ENCODE results near the gene PNP. TPM values are rescaled to one million over a fixed set of nuclear protein-coding genes. Genes with fewer than 3 reads are reported as not detected.

The PNP gene
- 149 TPM in 2 replicates for total RNA-seq

DNA sequence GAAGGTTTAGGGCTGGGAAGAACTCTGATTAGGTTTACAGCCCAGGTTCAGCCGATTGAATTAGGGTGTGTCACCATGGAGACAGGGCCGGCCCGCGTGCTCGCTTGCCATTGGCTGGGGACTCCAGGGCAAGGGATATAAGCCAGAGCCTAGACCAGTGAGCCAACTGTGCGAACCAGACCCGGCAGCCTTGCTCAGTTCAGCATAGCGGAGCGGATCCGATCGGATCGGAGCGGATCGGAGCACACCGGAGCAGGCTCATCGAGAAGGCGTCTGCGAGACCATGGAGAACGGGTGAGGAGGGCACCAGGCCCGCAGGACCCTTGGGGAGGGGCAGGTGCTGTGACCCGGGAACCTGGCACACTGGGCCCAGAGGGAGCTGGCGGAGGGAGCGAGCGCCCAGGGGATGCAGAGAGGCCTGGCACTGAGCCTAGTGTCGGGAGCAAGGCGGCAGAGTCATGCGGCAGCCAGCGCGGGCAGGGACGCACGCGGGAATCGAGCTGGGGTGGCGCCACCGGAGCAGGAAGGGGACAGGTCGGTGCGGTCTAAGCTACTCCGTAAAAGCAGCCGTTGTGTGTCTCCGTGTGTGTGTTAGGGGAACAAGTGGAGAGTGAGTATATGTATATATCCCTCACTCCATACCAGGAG lies at the start of gene PNP:
Gene PNP (plus strand): TSS at position 165 of the 648 bp plus-strand sequence. CDS start 119 bp downstream, at position 284.
- intact Hi-C loops (cut with micrococcal nuclease): loop anchor here (1.0 to 5.0 kb wide), 7 partner anchors 8 to 144 kb away; partner anchors contain the start of genes APEX1, OSGEP, PARP2 and PIP4P1
- Mint-ChIP-seq H3K9me3 (no peaks in the 10 kb centered on the region), H3K4me1 (ENCODE audit: low read depth) (peaks cover 40% of the 10 kb centered on the region), H3K27me3 (ENCODE audit: insufficient read depth) (peaks cover 3% of the 10 kb centered on the region), H3K4me3 (peak within 1 kb of the TSS; percentile 95), H3K36me3 (ENCODE audit: low read depth) (peaks cover 30% of the 10 kb centered on the region), H3K27ac (peak within 1 kb of the TSS; percentile 96)
- DNase-seq (ENCODE audit: low spot score): peak; percentile 85

DNA sequence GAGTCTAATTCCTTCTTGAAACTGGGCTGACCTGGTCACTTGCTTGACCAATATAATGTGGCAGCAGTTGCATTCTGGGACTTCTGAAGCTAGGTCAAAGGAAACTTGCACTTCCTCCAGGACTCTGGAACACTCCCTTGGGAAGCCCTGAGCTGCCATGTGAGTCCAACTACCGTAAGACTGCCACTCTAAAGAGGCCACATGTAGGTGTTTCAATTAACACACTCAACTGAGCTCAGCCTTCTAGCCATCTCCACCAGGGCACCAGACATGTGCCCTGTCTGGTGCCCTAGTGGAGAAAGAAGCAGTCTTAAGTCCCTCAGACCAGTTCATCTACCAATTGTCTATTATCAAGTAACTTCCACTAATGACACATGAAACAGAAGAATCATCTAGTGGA lies 49.8 kb upstream of the PNP start:
- intact Hi-C loops (cut with micrococcal nuclease): no loop called here
- H3K27me3 Mint-ChIP-seq (ENCODE audit: insufficient read depth): peaks cover 2% of the 10 kb centered on the region
- H3K4me3 Mint-ChIP-seq: no peak overlapping the region
- H3K36me3 Mint-ChIP-seq (ENCODE audit: low read depth): no peaks in the 10 kb centered on the region
- DNase-seq (ENCODE audit: low spot score): no peak
- H3K27ac Mint-ChIP-seq: no peak overlapping the region
- peaks cover 7% of the 10 kb centered on the region for H3K4me1 Mint-ChIP-seq (ENCODE audit: low read depth)
- no peaks in the 10 kb centered on the region for H3K9me3 Mint-ChIP-seq

DNA sequence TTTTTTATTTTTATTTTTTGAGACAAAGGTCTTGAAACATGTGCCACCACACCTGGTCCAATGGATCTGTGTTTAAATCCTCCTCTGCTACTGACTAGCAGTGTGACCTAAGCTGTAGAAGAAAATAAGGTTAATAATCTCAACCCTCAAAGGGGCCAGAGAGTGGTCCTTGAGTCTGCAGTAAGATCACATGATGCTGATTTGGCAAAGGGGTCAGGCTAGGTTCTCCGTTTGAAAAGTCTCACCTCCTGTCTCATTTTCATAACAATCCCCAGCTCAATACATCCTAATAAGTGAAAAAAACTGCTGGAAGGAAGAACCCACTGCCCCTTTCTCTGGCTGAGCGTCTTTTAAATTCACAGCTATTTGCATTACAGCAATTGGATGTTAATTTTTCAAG lies 47.9 kb upstream of the PNP start:
- H3K9me3 Mint-ChIP-seq: no peaks in the 10 kb centered on the region
- intact Hi-C loops (cut with micrococcal nuclease): loop anchor here (1.0 kb wide), 1 partner anchor 8 kb away; the partner anchor contains the start of gene TEP1
- H3K27ac Mint-ChIP-seq: no peak overlapping the region
- H3K27me3 Mint-ChIP-seq (ENCODE audit: insufficient read depth): peaks cover 4% of the 10 kb centered on the region
- peaks cover under 1% of the 10 kb centered on the region for H3K4me1 Mint-ChIP-seq (ENCODE audit: low read depth)
- H3K4me3 Mint-ChIP-seq: no peak overlapping the region
- no peak for DNase-seq (ENCODE audit: low spot score)
- no peaks in the 10 kb centered on the region for H3K36me3 Mint-ChIP-seq (ENCODE audit: low read depth)

- Mint-ChIP-seq H3K4me1 (ENCODE audit: low read depth) (peaks cover 10% of the 10 kb centered on the region), H3K4me3 (no peak overlapping the region), H3K9me3 (no peaks in the 10 kb centered on the region), H3K27me3 (ENCODE audit: insufficient read depth) (peaks cover 4% of the 10 kb centered on the region), H3K27ac (no peak overlapping the region), H3K36me3 (ENCODE audit: low read depth) (no peaks in the 10 kb centered on the region)
- intact Hi-C loops (cut with micrococcal nuclease): no loop called here
- DNase-seq (ENCODE audit: low spot score): no peak
Observed at GRCh38 chr14:20422886-20423285, 46.3 kb upstream of the PNP start.

DNA sequence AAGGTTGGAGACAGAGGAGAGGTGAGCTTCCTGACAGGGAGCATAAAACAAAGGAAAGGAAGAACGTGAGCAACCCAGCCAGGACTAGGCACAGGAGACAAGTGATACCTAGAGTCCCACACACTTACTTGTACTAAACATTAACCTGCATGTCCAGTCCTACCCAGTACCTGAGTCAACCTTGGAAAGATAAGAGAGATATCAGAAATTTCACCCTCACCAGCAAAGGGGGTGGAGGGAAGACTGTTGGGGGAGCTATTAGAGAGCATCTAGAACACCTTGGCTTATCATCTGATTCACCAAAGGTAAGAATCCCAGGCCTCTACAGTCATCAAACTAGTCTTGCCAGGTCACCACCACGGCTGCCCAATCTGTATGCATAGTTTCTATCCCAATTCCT lies 44.4 kb upstream of the PNP start:
- H3K4me3 Mint-ChIP-seq: no peak overlapping the region
- H3K9me3 Mint-ChIP-seq: no peaks in the 10 kb centered on the region
- intact Hi-C loops (cut with micrococcal nuclease): no loop called here
- no peaks in the 10 kb centered on the region for H3K36me3 Mint-ChIP-seq (ENCODE audit: low read depth)
- H3K27me3 Mint-ChIP-seq (ENCODE audit: insufficient read depth): peaks cover 4% of the 10 kb centered on the region
- H3K27ac Mint-ChIP-seq: no peak overlapping the region
- peaks cover 26% of the 10 kb centered on the region for H3K4me1 Mint-ChIP-seq (ENCODE audit: low read depth)
- no peak for DNase-seq (ENCODE audit: low spot score)

DNA sequence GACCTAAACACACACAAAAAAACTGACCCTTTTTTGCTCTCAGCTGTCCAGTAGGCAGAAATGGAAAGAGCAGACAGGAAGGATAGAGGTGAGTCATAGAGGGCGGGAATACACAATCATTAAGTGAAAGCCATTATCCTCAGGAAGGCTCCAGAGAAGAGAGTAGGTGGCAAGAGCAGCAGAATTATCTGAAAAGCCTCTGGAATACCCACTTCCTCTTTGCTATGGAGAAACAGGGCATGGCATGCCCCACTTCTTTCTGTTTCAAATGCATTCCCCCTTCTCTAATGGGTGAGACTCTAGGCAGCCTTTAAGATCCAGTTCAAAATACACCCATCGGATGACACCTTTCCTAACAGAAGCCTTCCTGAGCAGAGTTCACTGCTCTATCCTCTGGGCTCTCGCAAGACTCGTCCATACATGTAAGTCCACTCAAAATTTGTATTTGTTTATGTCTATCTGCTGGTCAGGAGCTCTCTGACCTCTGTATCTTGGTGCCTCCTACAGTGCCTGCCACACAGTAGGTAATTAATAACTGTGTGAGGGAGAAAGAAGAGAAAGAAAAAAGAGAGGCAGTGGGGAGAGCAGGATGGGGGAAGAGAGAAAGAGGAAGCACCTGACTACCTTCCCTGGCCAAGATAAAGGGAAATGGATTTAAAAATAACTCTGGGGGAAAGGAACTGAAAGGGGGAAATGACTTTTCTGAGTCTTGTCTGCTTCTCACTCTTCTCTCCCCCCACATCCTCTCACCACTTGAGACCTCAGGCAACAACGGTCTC lies 41.8 kb upstream of the PNP start:
- H3K4me1 Mint-ChIP-seq (ENCODE audit: low read depth): peaks cover 27% of the 10 kb centered on the region
- H3K27ac Mint-ChIP-seq: peak overlapping the region; percentile 83
- peak overlapping the region; percentile 13 for H3K4me3 Mint-ChIP-seq
- H3K9me3 Mint-ChIP-seq: no peaks in the 10 kb centered on the region
- H3K27me3 Mint-ChIP-seq (ENCODE audit: insufficient read depth): peaks cover 4% of the 10 kb centered on the region
- DNase-seq (ENCODE audit: low spot score): no peak
- H3K36me3 Mint-ChIP-seq (ENCODE audit: low read depth): no peaks in the 10 kb centered on the region
- intact Hi-C loops (cut with micrococcal nuclease): loop anchor here (1.0 kb wide), 1 partner anchor 14 kb away; the partner anchor contains the start of gene TEP1

DNA sequence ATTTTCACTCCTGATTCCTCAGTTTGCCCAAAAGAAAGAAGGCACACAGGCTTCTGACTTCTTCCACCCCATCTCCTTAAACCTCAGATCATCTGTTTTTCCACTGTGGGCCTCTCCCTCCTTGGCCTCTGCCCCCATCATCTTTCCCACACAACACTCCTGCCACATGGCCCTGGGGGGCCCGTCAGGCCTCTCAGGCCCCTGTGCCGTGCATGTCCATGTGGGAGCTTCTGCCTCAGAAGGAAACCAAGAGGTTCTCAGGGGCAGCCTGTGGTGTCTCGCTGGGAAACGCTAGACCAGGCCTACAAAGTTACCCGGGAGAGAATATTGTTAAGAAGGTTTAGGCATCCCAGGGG lies 41.2 kb upstream of the PNP start:
- intact Hi-C loops (cut with micrococcal nuclease): no loop called here
- Mint-ChIP-seq H3K9me3 (no peaks in the 10 kb centered on the region), H3K4me1 (ENCODE audit: low read depth) (peaks cover 27% of the 10 kb centered on the region), H3K4me3 (no peak overlapping the region), H3K36me3 (ENCODE audit: low read depth) (no peaks in the 10 kb centered on the region), H3K27ac (peak overlapping the region; percentile 83), H3K27me3 (ENCODE audit: insufficient read depth) (peaks cover 2% of the 10 kb centered on the region)
- DNase-seq (ENCODE audit: low spot score): no peak

GRCh38 chr14:20428802-20429201 lies 40.4 kb upstream of the PNP start:
- Mint-ChIP-seq H3K4me1 (ENCODE audit: low read depth) (peaks cover 27% of the 10 kb centered on the region), H3K27me3 (ENCODE audit: insufficient read depth) (peaks cover 2% of the 10 kb centered on the region), H3K27ac (no peak overlapping the region), H3K36me3 (ENCODE audit: low read depth) (no peaks in the 10 kb centered on the region), H3K4me3 (no peak overlapping the region), H3K9me3 (no peaks in the 10 kb centered on the region)
- DNase-seq (ENCODE audit: low spot score): no peak
- intact Hi-C loops (cut with micrococcal nuclease): no loop called here

DNA sequence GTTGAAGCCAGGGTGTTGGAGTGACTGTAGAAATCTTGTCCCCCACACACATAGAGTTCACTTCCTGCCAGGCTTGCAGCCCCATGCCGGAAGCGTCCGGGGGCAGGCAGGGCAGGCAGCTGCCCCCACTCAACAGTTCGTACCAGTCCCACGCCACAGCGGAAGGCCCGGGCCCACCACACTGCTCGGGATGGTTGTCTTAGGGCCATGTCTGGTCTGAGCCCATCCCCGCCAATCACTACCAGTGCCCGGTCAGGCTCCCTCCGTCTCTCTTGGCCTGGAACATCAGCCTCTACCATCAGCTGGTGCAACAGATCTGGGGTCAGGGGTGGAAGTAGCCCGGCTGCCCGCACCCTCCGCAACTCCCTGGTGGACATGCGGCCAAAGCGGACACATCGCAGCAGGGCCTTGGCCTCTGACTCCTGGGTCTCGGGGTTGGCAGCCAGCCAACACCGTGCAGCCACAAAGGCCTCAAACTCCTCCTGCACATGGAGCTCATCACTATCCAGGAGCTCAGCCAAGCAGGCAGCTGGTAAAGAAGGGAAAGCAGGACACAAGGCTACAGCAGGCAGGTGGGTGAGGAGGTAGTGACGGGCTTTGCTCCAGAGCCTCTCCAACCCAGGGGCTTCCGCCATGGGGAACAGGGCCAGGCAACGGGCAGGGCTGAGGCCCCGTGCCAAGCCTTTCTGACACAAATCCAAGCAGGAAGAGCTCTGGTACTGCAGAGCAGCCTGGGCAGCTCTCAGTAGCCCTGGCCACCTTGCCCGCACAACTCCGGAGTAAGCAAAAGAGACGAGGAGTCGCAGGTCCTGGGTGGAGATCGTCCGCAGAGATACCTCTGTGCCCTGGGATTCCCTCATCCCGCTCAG lies 39.2 kb upstream of the PNP start:
- Mint-ChIP-seq H3K27ac (no peak overlapping the region), H3K4me1 (ENCODE audit: low read depth) (peaks cover 27% of the 10 kb centered on the region), H3K36me3 (ENCODE audit: low read depth) (no peaks in the 10 kb centered on the region), H3K9me3 (no peaks in the 10 kb centered on the region), H3K27me3 (ENCODE audit: insufficient read depth) (no peaks in the 10 kb centered on the region), H3K4me3 (no peak overlapping the region)
- DNase-seq (ENCODE audit: low spot score): no peak
- intact Hi-C loops (cut with micrococcal nuclease): no loop called here

DNA sequence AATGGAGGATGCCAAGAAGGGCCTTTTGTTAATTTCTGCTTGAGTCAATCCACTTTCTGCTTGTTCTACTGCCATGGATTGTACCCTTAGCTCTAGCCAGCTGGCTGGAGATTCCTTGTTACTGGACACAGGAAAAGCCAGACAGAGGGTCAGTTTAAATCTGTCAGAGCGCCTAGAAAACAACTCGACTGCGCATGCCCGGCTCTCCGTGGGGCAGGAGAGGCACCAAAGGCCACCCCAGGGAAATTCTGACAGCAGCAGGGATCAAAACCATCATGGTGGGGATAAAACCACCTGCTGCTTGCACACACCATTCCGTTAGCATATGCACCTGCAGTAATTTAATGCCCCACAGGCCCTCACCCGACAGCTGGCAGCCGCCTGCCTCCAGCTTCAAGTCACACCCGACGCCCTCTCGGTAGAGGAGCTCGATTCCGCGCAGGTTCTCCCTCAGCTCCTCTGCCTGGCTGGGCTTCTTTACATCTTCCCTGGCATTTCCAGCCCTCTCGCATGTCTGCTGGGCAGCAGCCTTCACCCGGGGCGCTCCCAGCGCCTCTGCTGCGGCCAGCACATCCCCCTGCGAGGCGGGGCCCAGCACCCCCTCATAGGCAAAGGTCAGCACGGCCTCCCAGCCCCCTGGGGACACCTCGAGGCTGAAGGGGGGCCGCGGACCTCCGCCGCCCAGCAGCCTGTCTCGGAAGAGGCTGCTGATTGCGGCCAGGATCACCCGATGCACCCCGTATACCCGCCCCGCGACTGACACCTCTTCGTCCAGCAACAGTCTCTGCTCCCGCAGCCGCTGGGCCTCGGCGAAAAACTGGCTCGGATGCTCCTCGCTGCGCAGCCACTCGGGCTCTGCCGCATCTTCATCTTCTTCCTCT lies 34.3 kb upstream of the PNP start:
- H3K27ac Mint-ChIP-seq: no peak overlapping the region
- H3K27me3 Mint-ChIP-seq (ENCODE audit: insufficient read depth): no peaks in the 10 kb centered on the region
- intact Hi-C loops (cut with micrococcal nuclease): no loop called here
- no peaks in the 10 kb centered on the region for H3K4me1 Mint-ChIP-seq (ENCODE audit: low read depth)
- H3K4me3 Mint-ChIP-seq: no peak overlapping the region
- DNase-seq (ENCODE audit: low spot score): no peak
- H3K36me3 Mint-ChIP-seq (ENCODE audit: low read depth): no peaks in the 10 kb centered on the region
- H3K9me3 Mint-ChIP-seq: no peaks in the 10 kb centered on the region

- Mint-ChIP-seq H3K9me3 (no peaks in the 10 kb centered on the region), H3K27ac (no peak within 1 kb of the TSS), H3K27me3 (ENCODE audit: insufficient read depth) (no peaks in the 10 kb centered on the region), H3K36me3 (ENCODE audit: low read depth) (no peaks in the 10 kb centered on the region), H3K4me3 (no peak within 1 kb of the TSS), H3K4me1 (ENCODE audit: low read depth) (peaks cover 8% of the 10 kb centered on the region)
- DNase-seq (ENCODE audit: low spot score): no peak
- intact Hi-C loops (cut with micrococcal nuclease): no loop called here
Observed at GRCh38 chr14:20435582-20436362, 33.4 kb upstream of the PNP start, which contains the start of gene KLHL33. Gene KLHL33, minus strand, starts transcription at chr14:20436166. Its CDS starts 355 bp downstream, at chr14:20435811.
